ENCODE measurements around the gene ADGRG3.

- no peak for TF ChIP-seq CTCF (conservative IDR thresholded peaks at IDR 0.05; ENCODE audit: low read length)
- no peak for TF ChIP-seq EZH2phosphoT487 (IDR thresholded peaks at IDR 0.05; ENCODE audit: borderline replicate concordance)
Observed at GRCh38 chr16:57637965-57638364, 30.1 kb upstream of the ADGRG3 start.

Measured in Loucy (cell line).